Measurements from ENCODE around the gene TOMM20L. TPM values are rescaled to one million over a fixed set of nuclear protein-coding genes. Genes with fewer than 3 reads are reported as not detected.
A peak's percentile ranks its signal among the peaks of the same experiment; 100 is the strongest.

The TOMM20L gene
- total and polyA plus RNA-seq, 2 experiments from 2014 or later: not detected

DNA sequence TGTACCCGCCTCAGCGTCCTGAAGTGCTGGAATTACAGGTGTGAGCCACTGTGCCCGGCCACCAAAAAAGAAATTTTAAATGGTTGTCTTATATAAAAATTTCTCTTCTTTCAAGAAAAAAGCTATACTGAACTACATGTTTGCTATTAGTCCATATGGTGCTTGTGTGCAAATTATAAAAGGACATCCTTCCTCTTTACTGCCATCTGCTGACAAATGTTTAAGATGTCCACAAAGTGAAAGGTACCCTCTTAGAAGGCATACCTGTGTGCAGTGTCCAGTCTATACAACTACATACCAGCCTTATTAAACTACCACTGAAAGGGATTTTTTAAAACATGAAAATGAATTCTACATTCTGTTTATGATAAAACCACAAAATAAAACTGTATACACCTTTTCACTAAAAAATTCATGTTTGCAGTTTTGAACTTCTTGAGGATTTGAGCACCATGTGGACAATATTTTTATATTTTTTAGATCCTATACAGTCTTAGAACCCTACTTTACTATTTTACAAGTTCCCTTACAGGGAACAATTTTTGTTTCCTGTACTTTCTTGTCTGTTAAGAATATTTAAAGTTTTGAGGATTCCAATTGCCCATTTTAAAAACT, 32.8 kb upstream of the TOMM20L start:
- TF ChIP-seq EZH2phosphoT487 (IDR thresholded peaks at IDR 0.05; ENCODE audit: insufficient read depth, low read depth) (no peak), EZH2 (IDR thresholded peaks at IDR 0.05; ENCODE audit: insufficient read depth, poor library complexity, severe bottlenecking) (no peak)
- Histone ChIP-seq H4K20me1 (ENCODE audit: insufficient read depth) (no peaks in the 10 kb centered on the region), H3K27ac (no peak overlapping the region), H3K27me3 (replicated peaks; ENCODE audit: insufficient read depth) (no peaks in the 10 kb centered on the region), H3K79me2 (ENCODE audit: insufficient read depth) (no peaks in the 10 kb centered on the region), H3K9me3 (ENCODE audit: low read depth) (no peaks in the 10 kb centered on the region), H3K9me2 (ENCODE audit: insufficient read depth) (no peaks in the 10 kb centered on the region), H2AFZ (no peak overlapping the region), H3F3A (ENCODE audit: insufficient read depth) (no peaks in the 10 kb centered on the region), H3K4me2 (ENCODE audit: unreplicated experiment) (no peak overlapping the region), H3K4me1 (ENCODE audit: insufficient read depth) (no peaks in the 10 kb centered on the region), H3K4me3 (no peak overlapping the region), H3K36me3 (ENCODE audit: low read depth) (peaks cover 56% of the 10 kb centered on the region), H3K9ac (no peak overlapping the region)
- WGBS, 2 experiments (ENCODE audit: low coverage in 1 of 2, low lambda C conversion rate in 2 of 2, missing lambda C conversion rate in 2 of 2): 95 to 99% methylated on average over 3 of the region's 3 CpGs
- peak; percentile 17 for DNase-seq
- in situ Hi-C loops (cut with MboI): no loop called here

DNA sequence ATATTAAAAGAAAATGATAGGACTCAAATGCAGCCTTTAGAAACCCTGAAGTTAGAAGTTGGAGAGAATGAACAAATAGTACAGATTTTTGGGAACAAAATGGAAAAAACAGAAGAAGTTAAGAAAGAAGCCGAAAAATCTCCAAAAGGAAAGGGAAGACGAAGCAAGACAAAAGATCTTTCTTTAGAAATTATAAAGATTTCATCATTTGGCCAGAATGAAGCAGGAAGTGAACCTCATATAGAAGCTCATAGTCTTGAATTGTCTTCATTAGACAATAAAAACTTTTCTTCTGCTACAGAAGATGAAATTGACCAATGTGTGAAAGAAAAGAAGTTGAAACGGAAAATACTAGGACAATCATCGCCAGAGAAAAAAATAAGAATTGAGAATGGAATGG, 31.4 kb upstream of the TOMM20L start:
- H2AFZ ChIP-seq: no peak overlapping the region
- H3K4me3 ChIP-seq: no peak overlapping the region
- no peaks in the 10 kb centered on the region for H3F3A ChIP-seq (ENCODE audit: insufficient read depth)
- no peaks in the 10 kb centered on the region for H3K79me2 ChIP-seq (ENCODE audit: insufficient read depth)
- in situ Hi-C loops (cut with MboI): no loop called here
- H4K20me1 ChIP-seq (ENCODE audit: insufficient read depth): no peaks in the 10 kb centered on the region
- H3K4me1 ChIP-seq (ENCODE audit: insufficient read depth): no peaks in the 10 kb centered on the region
- H3K9me3 ChIP-seq (ENCODE audit: low read depth): no peaks in the 10 kb centered on the region
- peaks cover 64% of the 10 kb centered on the region for H3K36me3 ChIP-seq (ENCODE audit: low read depth)
- no peak overlapping the region for H3K27ac ChIP-seq
- TF ChIP-seq EZH2 (IDR thresholded peaks at IDR 0.05; ENCODE audit: insufficient read depth, poor library complexity, severe bottlenecking) (no peak), EZH2phosphoT487 (IDR thresholded peaks at IDR 0.05; ENCODE audit: insufficient read depth, low read depth) (no peak)
- no peak for DNase-seq
- no peaks in the 10 kb centered on the region for H3K9me2 ChIP-seq (ENCODE audit: insufficient read depth)
- no peak overlapping the region for H3K4me2 ChIP-seq (ENCODE audit: unreplicated experiment)
- H3K9ac ChIP-seq: no peak overlapping the region
- no peaks in the 10 kb centered on the region for H3K27me3 ChIP-seq (replicated peaks; ENCODE audit: insufficient read depth)
- WGBS, 2 experiments (ENCODE audit: low coverage in 1 of 2, low lambda C conversion rate in 2 of 2, missing lambda C conversion rate in 2 of 2): 93 to 96% methylated on average over 4 of the region's 4 CpGs

DNA sequence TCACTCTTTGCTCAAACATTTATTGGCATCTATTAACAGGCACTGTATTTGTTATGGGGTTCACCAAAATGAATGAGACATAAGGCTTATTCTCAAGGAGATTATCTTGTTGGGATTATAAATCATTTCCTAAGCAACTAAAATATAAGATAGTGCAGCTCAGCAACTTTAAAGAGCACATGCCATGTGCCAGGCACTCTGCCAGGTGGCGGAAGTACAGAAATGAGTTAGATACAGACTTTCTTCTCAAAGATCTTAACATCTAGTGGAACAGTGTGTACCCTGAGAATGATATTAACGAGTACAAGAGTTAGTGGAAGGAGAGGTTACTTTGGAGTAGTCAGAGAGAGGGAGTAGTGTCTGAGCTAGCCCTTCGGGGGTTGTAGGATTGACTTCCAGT, 28.4 kb upstream of the TOMM20L start:
- Histone ChIP-seq H3K36me3 (ENCODE audit: low read depth) (peaks cover 57% of the 10 kb centered on the region), H2AFZ (no peak overlapping the region), H4K20me1 (ENCODE audit: insufficient read depth) (no peaks in the 10 kb centered on the region), H3K79me2 (ENCODE audit: insufficient read depth) (no peaks in the 10 kb centered on the region), H3K4me3 (no peak overlapping the region), H3F3A (ENCODE audit: insufficient read depth) (no peaks in the 10 kb centered on the region), H3K9me2 (ENCODE audit: insufficient read depth) (no peaks in the 10 kb centered on the region), H3K27ac (no peak overlapping the region), H3K27me3 (replicated peaks; ENCODE audit: insufficient read depth) (no peaks in the 10 kb centered on the region), H3K9ac (no peak overlapping the region), H3K4me1 (ENCODE audit: insufficient read depth) (no peaks in the 10 kb centered on the region), H3K4me2 (ENCODE audit: unreplicated experiment) (no peak overlapping the region), H3K9me3 (ENCODE audit: low read depth) (no peaks in the 10 kb centered on the region)
- no peak for DNase-seq
- 85 to 86% methylated on average over 3 of the region's 3 CpGs for WGBS, 2 experiments (ENCODE audit: low coverage in 1 of 2, low lambda C conversion rate in 2 of 2, missing lambda C conversion rate in 2 of 2)
- in situ Hi-C loops (cut with MboI): no loop called here
- TF ChIP-seq EZH2phosphoT487 (IDR thresholded peaks at IDR 0.05; ENCODE audit: insufficient read depth, low read depth) (no peak), EZH2 (IDR thresholded peaks at IDR 0.05; ENCODE audit: insufficient read depth, poor library complexity, severe bottlenecking) (no peak)

DNA sequence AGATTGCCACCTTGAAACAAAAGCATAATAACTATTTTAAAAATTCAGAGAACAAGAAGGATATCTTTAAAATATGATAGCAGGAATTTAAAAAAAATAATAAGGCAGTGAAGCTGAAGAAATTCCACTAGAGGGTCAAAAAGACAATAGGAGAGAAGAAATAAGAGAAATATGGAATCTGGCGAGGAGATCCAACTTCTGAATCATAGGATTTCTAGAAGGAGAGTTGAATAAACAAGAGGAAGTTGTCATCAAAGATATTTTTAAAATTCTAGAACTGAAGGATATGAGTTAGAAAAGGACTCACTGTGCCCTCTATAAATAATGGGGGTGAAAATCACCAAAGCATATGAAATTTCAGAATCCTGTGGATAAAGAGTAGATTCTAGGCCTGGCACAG, 26.8 kb upstream of the TOMM20L start:
- Histone ChIP-seq H3K36me3 (ENCODE audit: low read depth) (peaks cover 59% of the 10 kb centered on the region), H3K4me2 (ENCODE audit: unreplicated experiment) (no peak overlapping the region), H3K4me3 (no peak overlapping the region), H3F3A (ENCODE audit: insufficient read depth) (no peaks in the 10 kb centered on the region), H3K9me3 (ENCODE audit: low read depth) (no peaks in the 10 kb centered on the region), H3K9me2 (ENCODE audit: insufficient read depth) (no peaks in the 10 kb centered on the region), H3K27me3 (replicated peaks; ENCODE audit: insufficient read depth) (no peaks in the 10 kb centered on the region), H3K9ac (no peak overlapping the region), H3K79me2 (ENCODE audit: insufficient read depth) (no peaks in the 10 kb centered on the region), H2AFZ (no peak overlapping the region), H3K27ac (no peak overlapping the region), H4K20me1 (ENCODE audit: insufficient read depth) (no peaks in the 10 kb centered on the region), H3K4me1 (ENCODE audit: insufficient read depth) (no peaks in the 10 kb centered on the region)
- in situ Hi-C loops (cut with MboI): no loop called here
- TF ChIP-seq EZH2 (IDR thresholded peaks at IDR 0.05; ENCODE audit: insufficient read depth, poor library complexity, severe bottlenecking) (no peak), EZH2phosphoT487 (IDR thresholded peaks at IDR 0.05; ENCODE audit: insufficient read depth, low read depth) (no peak)
- WGBS, 2 experiments (ENCODE audit: low coverage in 1 of 2, low lambda C conversion rate in 2 of 2, missing lambda C conversion rate in 2 of 2): 97 to 100% methylated on average over 1 of the region's 1 CpG
- peak; percentile 2 for DNase-seq

DNA sequence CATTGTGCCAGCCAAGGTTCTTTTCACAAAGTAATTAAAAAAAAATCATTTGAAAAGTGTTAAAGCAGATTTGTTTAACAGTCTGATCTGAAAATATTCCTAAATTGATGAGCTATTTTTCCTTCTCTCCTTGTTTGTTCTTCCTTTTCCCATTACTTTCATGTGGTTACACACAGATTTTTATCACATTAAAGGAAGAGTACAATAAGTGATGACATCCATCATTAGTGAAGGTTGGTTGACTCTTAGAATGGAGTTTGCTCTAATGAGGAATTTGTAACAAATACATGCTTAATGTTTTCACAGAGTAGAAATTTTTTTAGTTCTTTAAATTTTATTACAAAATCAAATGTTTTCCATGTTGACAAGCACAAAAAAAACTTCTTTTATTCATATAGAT, 18.9 kb upstream of the TOMM20L start:
- in situ Hi-C loops (cut with MboI): no loop called here
- Histone ChIP-seq H3K9me2 (ENCODE audit: insufficient read depth) (no peaks in the 10 kb centered on the region), H4K20me1 (ENCODE audit: insufficient read depth) (no peaks in the 10 kb centered on the region), H3K27me3 (replicated peaks; ENCODE audit: insufficient read depth) (no peaks in the 10 kb centered on the region), H3F3A (ENCODE audit: insufficient read depth) (no peaks in the 10 kb centered on the region), H3K4me2 (ENCODE audit: unreplicated experiment) (no peak overlapping the region), H3K4me3 (no peak overlapping the region), H3K27ac (no peak overlapping the region), H3K4me1 (ENCODE audit: insufficient read depth) (no peaks in the 10 kb centered on the region), H2AFZ (no peak overlapping the region), H3K79me2 (ENCODE audit: insufficient read depth) (no peaks in the 10 kb centered on the region), H3K9ac (no peak overlapping the region), H3K9me3 (ENCODE audit: low read depth) (no peaks in the 10 kb centered on the region), H3K36me3 (ENCODE audit: low read depth) (peaks cover 12% of the 10 kb centered on the region; the same call in 1 of the 2 replicates)
- DNase-seq: no peak
- TF ChIP-seq EZH2 (IDR thresholded peaks at IDR 0.05; ENCODE audit: insufficient read depth, poor library complexity, severe bottlenecking) (no peak), EZH2phosphoT487 (IDR thresholded peaks at IDR 0.05; ENCODE audit: insufficient read depth, low read depth) (no peak)

All from GM23248 (cell line).